ENCODE data around the gene ZNF189.

- TF ChIP-seq YY1 (IDR thresholded peaks at IDR 0.05; ENCODE audit: low read depth) (no peak), CEBPB (IDR thresholded peaks at IDR 0.05) (no peak), RAD21 (IDR thresholded peaks at IDR 0.05; ENCODE audit: low read depth) (peak; percentile 55), REST (IDR thresholded peaks at IDR 0.05; ENCODE audit: low read depth) (no peak)
Observed at GRCh38 chr9:101449071-101449721, 50.5 kb downstream of the ZNF189 start.
